ENCODE data around the gene RASSF3. TPM values are rescaled to one million over a fixed set of nuclear protein-coding genes. Genes with fewer than 3 reads are reported as not detected.

RASSF3 gene
- total and polyA plus RNA-seq, 2 experiments from 2014 or later = 4.8 to 23.6 TPM

GRCh38 chr12:64583771-64584421 lies 26.4 kb upstream of the RASSF3 start:
- Histone ChIP-seq H3K27ac (no peak overlapping the region), H3K36me3 (no peaks in the 10 kb centered on the region), H3K4me1 (ENCODE audit: low read depth) (peaks cover 3% of the 10 kb centered on the region), H3K9me3 (ENCODE audit: low read depth) (no peaks in the 10 kb centered on the region), H3K4me3 (no peak overlapping the region), H3K27me3 (no peaks in the 10 kb centered on the region)
- peak in 1 of 2 donors; percentile 34 for DNase-seq (ENCODE audit: low read depth in 1 of 2, low spot score in 1 of 2)
- TF ChIP-seq CTCF (IDR thresholded peaks at IDR 0.05; ENCODE audit: low read depth, low read length) = no peak

- H3K27me3 ChIP-seq = no peaks in the 10 kb centered on the region
- no peak overlapping the region for H3K4me3 ChIP-seq
- no peak overlapping the region for H3K27ac ChIP-seq
- H3K36me3 ChIP-seq = no peaks in the 10 kb centered on the region
- TF ChIP-seq CTCF (IDR thresholded peaks at IDR 0.05; ENCODE audit: low read depth, low read length) = no peak
- peaks cover 3% of the 10 kb centered on the region for H3K4me1 ChIP-seq (ENCODE audit: low read depth)
- no peak for DNase-seq (ENCODE audit: low read depth in 1 of 2, low spot score in 1 of 2)
- H3K9me3 ChIP-seq (ENCODE audit: low read depth) = no peaks in the 10 kb centered on the region
These were observed 25.2 kb upstream of the RASSF3 start for GRCh38 chr12:64585104-64585503.

- Histone ChIP-seq H3K27me3 (no peaks in the 10 kb centered on the region), H3K9me3 (ENCODE audit: low read depth) (no peaks in the 10 kb centered on the region), H3K4me3 (no peak overlapping the region), H3K27ac (no peak overlapping the region), H3K4me1 (ENCODE audit: low read depth) (peaks cover 3% of the 10 kb centered on the region), H3K36me3 (no peaks in the 10 kb centered on the region)
- no peak for TF ChIP-seq CTCF (IDR thresholded peaks at IDR 0.05; ENCODE audit: low read depth, low read length)
- DNase-seq (ENCODE audit: low read depth in 1 of 2, low spot score in 1 of 2) = peak in 1 of 2 donors; percentile 10
These were observed 22.8 kb upstream of the RASSF3 start for GRCh38 chr12:64587447-64587846.

- no peak for DNase-seq (ENCODE audit: low read depth in 1 of 2, low spot score in 1 of 2)
- Histone ChIP-seq H3K4me3 (no peak overlapping the region), H3K4me1 (ENCODE audit: low read depth) (no peaks in the 10 kb centered on the region), H3K9me3 (ENCODE audit: low read depth) (no peaks in the 10 kb centered on the region), H3K27me3 (no peaks in the 10 kb centered on the region), H3K27ac (no peak overlapping the region), H3K36me3 (no peaks in the 10 kb centered on the region)
- no peak for TF ChIP-seq CTCF (IDR thresholded peaks at IDR 0.05; ENCODE audit: low read depth, low read length)
These were observed 20.1 kb upstream of the RASSF3 start for GRCh38 chr12:64590183-64590582.

GRCh38 chr12:64595863-64596793 lies 14.2 kb upstream of the RASSF3 start:
- Histone ChIP-seq H3K27ac (no peak overlapping the region), H3K27me3 (no peaks in the 10 kb centered on the region), H3K4me1 (ENCODE audit: low read depth) (no peaks in the 10 kb centered on the region), H3K4me3 (no peak overlapping the region), H3K36me3 (no peaks in the 10 kb centered on the region), H3K9me3 (ENCODE audit: low read depth) (no peaks in the 10 kb centered on the region)
- DNase-seq (ENCODE audit: low read depth in 1 of 2, low spot score in 1 of 2) = no peak
- TF ChIP-seq CTCF (IDR thresholded peaks at IDR 0.05; ENCODE audit: low read depth, low read length) = no peak
